ENCODE data around the gene TCERG1.

TCERG1 gene

GRCh38 chr5:146448783-146449519 is 1.8 kb downstream of the TCERG1 start:
- no peak for TF ChIP-seq CTCF (IDR thresholded peaks at IDR 0.05; ENCODE audit: low read depth, low read length, missing control alignments)
- peak overlapping the region; percentile 64 for H3K4me3 ChIP-seq (replicated peaks; ENCODE audit: low read depth, low read length)
- no peak for DNase-seq (ENCODE audit: extremely low read depth, low read depth)

- TF ChIP-seq CTCF (IDR thresholded peaks at IDR 0.05; ENCODE audit: low read depth, low read length, missing control alignments): no peak
- no peak for DNase-seq (ENCODE audit: extremely low read depth, low read depth)
- H3K4me3 ChIP-seq (replicated peaks; ENCODE audit: low read depth, low read length): peak overlapping the region; percentile 64; the same call in 1 of the 2 replicates
These were observed 2.9 kb downstream of the TCERG1 start for GRCh38 chr5:146450002-146450401.

GRCh38 chr5:146451411-146451810 is 4.3 kb downstream of the TCERG1 start:
- DNase-seq (ENCODE audit: extremely low read depth, low read depth): no peak
- no peak for TF ChIP-seq CTCF (IDR thresholded peaks at IDR 0.05; ENCODE audit: low read depth, low read length, missing control alignments)
- no peak overlapping the region for H3K4me3 ChIP-seq (replicated peaks; ENCODE audit: low read depth, low read length)

- DNase-seq (ENCODE audit: extremely low read depth, low read depth): no peak
- no peak for TF ChIP-seq CTCF (IDR thresholded peaks at IDR 0.05; ENCODE audit: low read depth, low read length, missing control alignments)
- H3K4me3 ChIP-seq (replicated peaks; ENCODE audit: low read depth, low read length): no peak overlapping the region
These were observed 10.3 kb downstream of the TCERG1 start for GRCh38 chr5:146457431-146457830.

- H3K4me3 ChIP-seq (replicated peaks; ENCODE audit: low read depth, low read length): no peak overlapping the region
- DNase-seq (ENCODE audit: extremely low read depth, low read depth): no peak
- TF ChIP-seq CTCF (IDR thresholded peaks at IDR 0.05; ENCODE audit: low read depth, low read length, missing control alignments): no peak
These were observed 11.8 kb downstream of the TCERG1 start for GRCh38 chr5:146458894-146459293.

GRCh38 chr5:146461319-146461718 is 14.2 kb downstream of the TCERG1 start:
- no peak overlapping the region for H3K4me3 ChIP-seq (replicated peaks; ENCODE audit: low read depth, low read length)
- TF ChIP-seq CTCF (IDR thresholded peaks at IDR 0.05; ENCODE audit: low read depth, low read length, missing control alignments): no peak
- DNase-seq (ENCODE audit: extremely low read depth, low read depth): no peak

GRCh38 chr5:146463446-146463845 is 16.3 kb downstream of the TCERG1 start:
- H3K4me3 ChIP-seq (replicated peaks; ENCODE audit: low read depth, low read length): no peak overlapping the region
- DNase-seq (ENCODE audit: extremely low read depth, low read depth): no peak
- no peak for TF ChIP-seq CTCF (IDR thresholded peaks at IDR 0.05; ENCODE audit: low read depth, low read length, missing control alignments)

Measured in HFF-Myc (cell line).